Measurements from ENCODE around the gene PFDN4. TPM values are rescaled to one million over a fixed set of nuclear protein-coding genes. Genes with fewer than 3 reads are reported as not detected.
"Not testable (repeated sequence)": the region's sequence is repeated elsewhere in the genome, so short reads cannot be mapped to it uniquely, and the experiment has no call there.

Gene PFDN4
- total and polyA plus RNA-seq, 2 of the 4 experiments (the other 2 are of a cell fraction), result 14.9 to 93.2 TPM

DNA sequence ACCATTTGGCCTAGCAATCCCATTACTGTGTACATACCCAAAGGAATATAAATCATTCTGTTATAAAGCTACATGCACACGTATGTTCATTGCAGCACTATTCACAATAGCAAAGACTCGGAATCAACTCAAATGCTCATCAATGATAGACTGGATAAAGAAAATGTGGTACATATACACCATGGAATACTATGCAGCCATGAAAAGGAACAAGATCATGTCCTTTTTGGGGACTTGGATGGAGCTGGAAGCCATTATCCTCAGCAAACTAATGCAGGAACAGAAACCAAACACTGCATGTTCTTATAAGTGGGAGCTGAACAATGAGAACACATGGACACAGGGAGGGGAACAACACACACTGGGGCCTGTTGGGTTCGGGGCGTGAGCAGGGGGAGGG is 40.8 kb downstream of the PFDN4 start:
- H3K79me1 ChIP-seq (ENCODE audit: low read depth in 1 of 2, low read length in 2 of 2); H4K5ac ChIP-seq (ENCODE audit: low read depth, low read length); POLR2A ChIA-PET (ENCODE audit: unreplicated experiment); DNase-seq; H2BK5ac ChIP-seq (ENCODE audit: low read depth, low read length, poor library complexity, severe bottlenecking); H3K18ac ChIP-seq (ENCODE audit: low read depth, low read length); H3K27ac ChIP-seq (ENCODE audit: insufficient read depth, low read length); H3K9me1 ChIP-seq (ENCODE audit: insufficient read depth, low read length); H3K9me3 ChIP-seq (ENCODE audit: control insufficient read depth, insufficient read depth, low read length); H3K56ac ChIP-seq (ENCODE audit: extremely low read depth, insufficient read depth, low read length); H3K14ac ChIP-seq (replicated peaks; ENCODE audit: low read depth, low read length); H3K23ac ChIP-seq (ENCODE audit: low read depth, low read length); H3K4me3 ChIP-seq (ENCODE audit: insufficient read depth, low read depth, low read length); H3K4me1 ChIP-seq (ENCODE audit: control insufficient read depth, insufficient read depth, low read length); H2BK20ac ChIP-seq (ENCODE audit: low read depth, low read length); H2AK5ac ChIP-seq (ENCODE audit: low read depth, low read length); H4K91ac ChIP-seq (ENCODE audit: insufficient read depth, low read depth, low read length); H2AFZ ChIP-seq (replicated peaks; ENCODE audit: low read length, poor library complexity); BruUV-seq (replicated peaks); H2BK15ac ChIP-seq (ENCODE audit: low read depth, low read length); H2BK120ac ChIP-seq (ENCODE audit: low read depth, low read length); H2AK9ac ChIP-seq (replicated peaks; ENCODE audit: low read depth, low read length, poor library complexity); intact Hi-C loops (cut with micrococcal nuclease); in situ Hi-C loops (cut with MboI; ENCODE audit: low sequenced_read_pairs); H3K36me3 ChIP-seq (ENCODE audit: control insufficient read depth, insufficient read depth, low read length); H3K9ac ChIP-seq (ENCODE audit: low read depth, low read length); H3K27me3 ChIP-seq (ENCODE audit: control insufficient read depth, insufficient read depth, low read length); H4K20me1 ChIP-seq (ENCODE audit: insufficient read depth, low read length); ATAC-seq (ENCODE audit: low read depth); H3K4me2 ChIP-seq (ENCODE audit: low read depth, low read length); H3K4ac ChIP-seq (ENCODE audit: low read depth, low read length); dilution Hi-C loops (cut with HindIII; ENCODE audit: low sequenced_read_pairs, unreplicated experiment); CTCF ChIA-PET; H4K8ac ChIP-seq (ENCODE audit: low read depth in 2 of 2, low read length in 2 of 2): not testable (repeated sequence)
- 85% methylated on average over 2 of the region's 4 CpGs; no CpG with 5 or more reads in 1 of the 2 experiments for WGBS, 2 experiments (ENCODE audit: extremely low coverage in 2 of 2, insufficient read length in 1 of 2)
